GM18870 (cell line): ENCODE data around the gene SPTBN4.
A peak's percentile ranks its signal among the peaks of the same experiment; 100 is the strongest.
"Not testable (repeated sequence)": the region's sequence is repeated elsewhere in the genome, so short reads cannot be mapped to it uniquely, and the experiment has no call there.

Experiments
- ATAC-seq: cut with Tn5 transposase; IDR thresholded peaks from one replicate; pipeline ENCODE4 v1.9.1; 2021; ENCODE audit warnings: moderate library complexity; ENCODE audit not compliant: unreplicated experiment

SPTBN4 gene

DNA sequence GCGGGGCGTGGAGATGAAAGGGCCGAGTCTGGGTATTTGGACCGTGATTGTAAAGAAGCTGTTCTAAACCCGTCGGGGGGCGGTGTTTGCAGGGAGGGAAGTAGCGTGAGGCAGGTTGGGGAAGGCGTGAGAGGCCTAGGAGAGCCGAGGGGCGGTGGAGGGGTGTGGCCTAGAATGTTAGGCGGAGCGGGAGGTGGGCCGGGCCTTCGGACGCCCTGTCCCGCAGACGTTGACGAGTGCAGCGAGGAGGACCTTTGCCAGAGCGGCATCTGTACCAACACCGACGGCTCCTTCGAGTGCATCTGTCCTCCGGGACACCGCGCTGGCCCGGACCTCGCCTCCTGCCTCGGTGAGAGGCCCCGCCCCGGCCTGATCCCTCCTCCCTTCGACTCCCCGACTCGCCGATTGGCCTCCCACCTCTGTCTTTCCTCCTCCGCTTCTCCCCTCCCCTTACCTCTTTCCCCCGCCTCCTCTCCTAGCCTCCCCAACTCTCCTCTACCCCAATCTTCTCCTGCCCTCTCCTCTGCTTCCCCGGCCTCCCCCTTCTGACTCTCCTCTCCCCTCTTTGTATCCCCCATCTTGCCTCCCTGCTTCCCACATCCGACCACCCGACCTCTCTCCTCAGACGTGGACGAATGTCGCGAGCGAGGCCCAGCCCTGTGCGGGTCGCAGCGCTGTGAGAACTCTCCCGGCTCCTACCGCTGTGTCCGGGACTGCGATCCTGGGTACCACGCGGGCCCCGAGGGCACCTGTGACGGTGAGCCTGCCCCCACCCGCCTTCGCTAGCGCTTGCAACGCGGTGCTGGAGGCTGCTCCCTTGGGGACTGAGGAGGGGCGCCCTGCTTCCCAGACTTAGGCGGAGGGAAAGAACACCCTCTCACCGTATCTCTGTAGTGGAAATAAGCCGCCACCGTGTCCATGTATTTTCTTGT is 147.2 kb downstream of the SPTBN4 start:
- peak; percentile 40 for ATAC-seq

- ATAC-seq: no peak
These were observed 148.0 kb downstream of the SPTBN4 start for GRCh38 chr19:40614622-40615411.

GRCh38 chr19:40616178-40616577 is 149.4 kb downstream of the SPTBN4 start:
- ATAC-seq: no peak

DNA sequence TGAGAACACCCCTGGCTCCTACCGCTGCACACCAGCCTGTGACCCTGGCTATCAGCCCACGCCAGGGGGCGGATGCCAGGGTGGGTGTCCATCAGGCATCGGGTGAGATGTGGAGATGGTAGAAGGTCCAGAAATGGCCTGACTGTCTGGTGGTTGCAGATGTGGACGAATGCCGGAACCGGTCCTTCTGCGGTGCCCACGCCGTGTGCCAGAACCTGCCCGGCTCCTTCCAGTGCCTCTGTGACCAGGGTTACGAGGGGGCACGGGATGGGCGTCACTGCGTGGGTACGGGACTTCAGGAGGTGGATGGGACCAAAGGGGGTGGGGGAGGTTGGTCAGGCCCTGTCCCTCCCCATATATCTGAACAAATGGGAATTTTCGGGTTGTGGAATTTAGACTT is 150.1 kb downstream of the SPTBN4 start:
- no peak for ATAC-seq

DNA sequence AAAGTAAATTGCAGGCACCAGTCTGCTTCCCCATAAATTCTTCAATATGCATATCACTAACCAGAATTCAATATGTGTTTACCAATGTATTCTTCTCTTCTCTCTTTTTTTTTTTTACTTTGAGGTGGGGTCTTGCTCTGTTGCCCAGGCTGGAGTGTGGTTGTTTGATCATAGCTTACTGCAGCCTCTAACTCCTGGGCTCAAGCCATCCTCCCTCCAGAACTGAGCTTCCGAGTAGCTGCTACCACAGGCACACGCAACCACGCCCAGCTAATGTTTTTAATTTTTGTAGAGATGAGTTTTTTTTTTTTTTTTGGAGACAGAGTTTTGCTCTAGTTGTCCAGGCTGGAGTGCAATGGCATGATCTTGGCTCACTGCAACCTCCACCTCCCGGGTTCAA is 151.2 kb downstream of the SPTBN4 start:
- no peak for ATAC-seq

DNA sequence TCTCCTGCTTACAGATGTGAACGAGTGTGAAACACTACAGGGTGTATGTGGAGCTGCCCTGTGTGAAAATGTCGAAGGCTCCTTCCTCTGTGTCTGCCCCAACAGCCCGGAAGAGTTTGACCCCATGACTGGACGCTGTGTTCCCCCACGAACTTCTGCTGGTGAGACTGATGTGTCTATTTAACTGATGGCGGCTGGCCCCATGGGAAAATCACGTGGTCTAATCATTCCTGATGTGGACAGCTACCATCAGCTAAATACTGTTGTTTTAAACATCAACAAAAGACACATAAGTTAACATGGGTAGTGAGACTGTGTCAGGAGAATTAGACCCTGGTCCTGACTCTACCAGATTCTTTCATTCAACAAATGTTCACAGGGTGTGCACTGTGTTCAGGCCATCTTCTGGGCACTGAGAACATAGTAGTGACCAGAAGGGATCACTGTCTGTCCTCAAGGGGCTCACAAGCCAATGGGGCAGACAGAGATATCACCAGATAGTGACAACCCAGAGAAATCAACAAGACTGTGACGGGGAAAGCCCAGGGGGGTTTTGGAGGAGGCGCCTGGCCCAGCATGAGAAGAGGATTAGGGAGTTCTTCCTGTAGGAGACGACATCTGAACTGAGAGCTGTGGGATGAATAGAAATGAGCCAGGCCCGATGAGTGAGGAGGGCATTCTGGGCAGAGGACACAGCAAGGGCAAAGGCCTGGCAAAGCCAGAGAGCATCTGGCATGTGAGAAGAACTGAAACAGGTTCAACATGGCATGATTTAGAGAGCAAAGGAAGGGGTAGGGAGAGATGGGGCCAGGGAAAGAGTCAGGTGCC is 152.7 kb downstream of the SPTBN4 start:
- no peak for ATAC-seq

GRCh38 chr19:40620161-40620485 is 153.3 kb downstream of the SPTBN4 start:
- no peak for ATAC-seq

GRCh38 chr19:40621283-40621682 is 154.5 kb downstream of the SPTBN4 start:
- ATAC-seq: no peak

DNA sequence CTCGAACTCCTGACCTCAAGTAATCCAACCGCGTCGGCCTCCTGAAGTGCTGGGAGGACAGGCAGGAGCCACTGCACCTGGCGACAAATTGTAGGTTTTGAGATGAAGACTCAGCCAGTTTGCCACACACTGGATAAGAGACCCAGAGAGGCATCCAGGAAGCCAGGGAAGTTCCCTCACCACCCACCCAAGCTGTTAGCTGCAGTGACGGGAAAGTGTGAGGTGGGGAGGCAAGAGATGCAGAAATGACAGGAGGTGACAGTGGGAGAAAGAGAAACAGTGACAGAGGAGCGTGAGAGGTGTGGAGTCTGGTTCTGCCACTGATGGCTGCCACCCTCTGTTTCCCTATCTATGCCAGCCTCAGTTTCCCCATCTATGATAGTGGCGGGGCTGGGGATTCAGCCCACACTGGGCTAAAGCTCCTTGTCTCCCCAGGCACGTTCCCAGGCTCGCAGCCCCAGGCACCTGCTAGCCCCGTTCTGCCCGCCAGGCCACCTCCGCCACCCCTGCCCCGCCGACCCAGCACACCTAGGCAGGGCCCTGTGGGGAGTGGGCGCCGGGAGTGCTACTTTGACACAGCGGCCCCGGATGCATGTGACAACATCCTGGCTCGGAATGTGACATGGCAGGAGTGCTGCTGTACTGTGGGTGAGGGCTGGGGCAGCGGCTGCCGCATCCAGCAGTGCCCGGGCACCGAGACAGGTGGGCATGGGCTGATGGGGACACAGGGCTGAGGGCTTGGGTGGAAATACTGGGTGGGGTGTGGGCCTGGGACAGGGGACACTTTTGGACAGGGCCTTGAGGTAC is 155.4 kb downstream of the SPTBN4 start:
- no peak for ATAC-seq

- ATAC-seq: no peak
These were observed 155.9 kb downstream of the SPTBN4 start for GRCh38 chr19:40622773-40623075.

- ATAC-seq: no peak
These were observed 156.8 kb downstream of the SPTBN4 start for GRCh38 chr19:40623403-40624251.

GRCh38 chr19:40624369-40625153 is 157.8 kb downstream of the SPTBN4 start:
- ATAC-seq: not testable (repeated sequence)

GRCh38 chr19:40625406-40626120 is 158.8 kb downstream of the SPTBN4 start:
- ATAC-seq: no peak
